Forelimb muscle (tissue), 1 donor: ENCODE results near the gene HLA-DQA1. TPM values are rescaled to one million over a fixed set of nuclear protein-coding genes. Genes with fewer than 3 reads are reported as not detected.

Experiments
- polyA plus RNA-seq: library from polyadenylated mRNA; unstranded; fragments of 120-200 nt; gene quantifications from one replicate; pipeline ENCODE4 v1.2.1, GENCODE V29; 2013; ENCODE audit not compliant: insufficient read length

Gene HLA-DQA1
- polyA plus RNA-seq, 1 donor: 1.7 TPM

Other genes starting within 250 kb of the HLA-DQA1 start
- gene BTNL2, start 230.2 kb upstream of the HLA-DQA1 start, polyA plus RNA-seq: 0.18 TPM
- 27.8 TPM for gene HLA-DRA, start 197.5 kb upstream of the HLA-DQA1 start, polyA plus RNA-seq
- 3.0 TPM for gene HLA-DRB5, start 107.1 kb upstream of the HLA-DQA1 start, polyA plus RNA-seq
- gene HLA-DRB1, start 47.6 kb upstream of the HLA-DQA1 start, polyA plus RNA-seq: 9.4 TPM
- 1.6 TPM for gene HLA-DQB1, start 29.3 kb downstream of the HLA-DQA1 start, polyA plus RNA-seq
- gene HLA-DQA2, start 104.0 kb downstream of the HLA-DQA1 start, polyA plus RNA-seq: 0.27 TPM
- gene HLA-DQB2, start 126.1 kb downstream of the HLA-DQA1 start, polyA plus RNA-seq: 0.32 TPM
- gene HLA-DOB, start 179.6 kb downstream of the HLA-DQA1 start, polyA plus RNA-seq: 0.30 TPM
- gene TAP2, start 201.3 kb downstream of the HLA-DQA1 start, polyA plus RNA-seq: 3.8 TPM
- 11.8 TPM for gene PSMB8, start 206.6 kb downstream of the HLA-DQA1 start, polyA plus RNA-seq
- gene TAP1, start 216.3 kb downstream of the HLA-DQA1 start, polyA plus RNA-seq: 9.6 TPM
- gene PSMB9, start 216.8 kb downstream of the HLA-DQA1 start, polyA plus RNA-seq: 4.1 TPM